ENCODE results near the gene FBXO38.

- no peak for TF ChIP-seq FOXM1 (IDR thresholded peaks at IDR 0.05; ENCODE audit: borderline replicate concordance, low read depth)
- TF ChIP-seq REST (IDR thresholded peaks at IDR 0.05; ENCODE audit: low read depth) = no peak
- TF ChIP-seq MAX (IDR thresholded peaks at IDR 0.05) = no peak
- no peak for TF ChIP-seq TAF1 (IDR thresholded peaks at IDR 0.05; ENCODE audit: low read depth)
- TF ChIP-seq EGR1 (IDR thresholded peaks at IDR 0.05) = no peak
- no peak for TF ChIP-seq CEBPB (IDR thresholded peaks at IDR 0.05)
- TF ChIP-seq YY1 (IDR thresholded peaks at IDR 0.05; ENCODE audit: low read depth) = no peak
- TF ChIP-seq EP300 (IDR thresholded peaks at IDR 0.05; ENCODE audit: borderline replicate concordance) = no peak
- TF ChIP-seq RAD21 (IDR thresholded peaks at IDR 0.05; ENCODE audit: low read depth) = no peak
These were observed 31.1 kb upstream of the FBXO38 start for GRCh38 chr5:148352696-148353095.

Data from Ishikawa (cell line).